Esophagus squamous epithelium (tissue), 4 donors: Measurements from ENCODE around the gene IAH1.

Experiments used
- CTCF ChIP-seq, 6 experiments: fragments of 450-650 bp in 4 of 6; fragments of 200-600 bp in 2 of 6; sonication (generic) in 2 of 6; IDR thresholded peaks; one replicate each; pipeline ENCODE4 v1.5.1; 2016 to 2019; ENCODE audit warnings: antibody characterized with exemption in 6 of 6, mild to moderate bottlenecking in 4 of 6, moderate library complexity in 4 of 6
- POLR2A ChIP-seq, 4 donors: fragments of 450-650 bp; IDR thresholded peaks; one replicate each; pipeline ENCODE4 v1.6.1; 2017; ENCODE audit warnings: antibody characterized with exemption in 4 of 4, mild to moderate bottlenecking in 4 of 4, moderate library complexity in 3 of 4

- no peak for TF ChIP-seq CTCF (IDR thresholded peaks at IDR 0.05)
- no peak for TF ChIP-seq POLR2A (IDR thresholded peaks at IDR 0.05)
Measured at GRCh38 chr2:9478526-9478925, 4.2 kb downstream of the IAH1 start.
